ENCODE results near the gene POLR3E. TPM values are rescaled to one million over a fixed set of nuclear protein-coding genes. Genes with fewer than 3 reads are reported as not detected.

Gene POLR3E
- polyA plus RNA-seq, 1 donor (not counting 4 experiments of a cell fraction or from before 2014, with no cell fraction given): 74.0 TPM

- Histone ChIP-seq H3K9me3 (ENCODE audit: control insufficient read depth, low read depth, low read length) (no peaks in the 10 kb centered on the region), H3K27ac (ENCODE audit: control insufficient read depth, insufficient read depth, low read length) (no peak overlapping the region), H4K20me1 (ENCODE audit: control insufficient read depth, extremely low read depth, insufficient read depth, low read length) (no peaks in the 10 kb centered on the region), H3K9me1 (ENCODE audit: control insufficient read depth, extremely low read depth, insufficient read depth, low read length) (no peaks in the 10 kb centered on the region), H3K79me2 (ENCODE audit: control insufficient read depth, insufficient read depth, low read length) (peaks cover 79% of the 10 kb centered on the region), H3K36me3 (ENCODE audit: control insufficient read depth in 2 of 2, extremely low read depth in 1 of 2, insufficient read depth in 2 of 2, low read length in 2 of 2) (peaks cover 8 to 25% of the 10 kb centered on the region in 2 experiments), H3K4me2 (ENCODE audit: control insufficient read depth, extremely low read depth, insufficient read depth, low read depth, low read length) (no peak overlapping the region), H2AFZ (ENCODE audit: control insufficient read depth, low read length) (no peak overlapping the region), H3K27me3 (ENCODE audit: control insufficient read depth, extremely low read depth, insufficient read depth, low read length) (no peaks in the 10 kb centered on the region), H3K9ac (ENCODE audit: control insufficient read depth, extremely low read depth, insufficient read depth, low read length) (no peak overlapping the region), H3K4me1 (ENCODE audit: control insufficient read depth, extremely low read depth, insufficient read depth, low read length) (no peaks in the 10 kb centered on the region), H3K4me3 (ENCODE audit: control insufficient read depth in 2 of 3, extremely low read depth in 1 of 3, insufficient read depth in 2 of 3, low read depth in 1 of 3, low read length in 3 of 3) (no peak overlapping the region)
- FAIRE-seq (no peak), DNase-seq (ENCODE audit: low read depth, low spot score) (no peak)
- no peak for TF ChIP-seq EZH2 (IDR thresholded peaks at IDR 0.05; ENCODE audit: low read length)
- TF ChIP-seq CTCF (optimal IDR thresholded peaks at IDR 0.05 in 1 of 3, IDR thresholded peaks at IDR 0.05 in 1 of 3, conservative IDR thresholded peaks at IDR 0.05 in 1 of 3; ENCODE audit: extremely low read depth in 1 of 3, insufficient read depth in 2 of 3, low read length in 3 of 3): no peak
- dilution Hi-C loops (cut with MboI; ENCODE audit: extremely low pct_ligation_motif_present, low sequenced_read_pairs): no loop called here
Measured at GRCh38 chr16:22360963-22361659, 63.9 kb downstream of the POLR3E start.

- no peak for DNase-seq (ENCODE audit: low read depth, low spot score)
- peaks cover 9 to 19% of the 10 kb centered on the region in 2 experiments for H3K36me3 ChIP-seq (ENCODE audit: control insufficient read depth in 2 of 2, extremely low read depth in 1 of 2, insufficient read depth in 2 of 2, low read length in 2 of 2)
- H3K4me2 ChIP-seq (ENCODE audit: control insufficient read depth, extremely low read depth, insufficient read depth, low read depth, low read length): no peak overlapping the region
- peaks cover 90% of the 10 kb centered on the region for H3K79me2 ChIP-seq (ENCODE audit: control insufficient read depth, insufficient read depth, low read length)
- FAIRE-seq: no peak
- H2AFZ ChIP-seq (ENCODE audit: control insufficient read depth, low read length): no peak overlapping the region
- no peak overlapping the region for H3K27ac ChIP-seq (ENCODE audit: control insufficient read depth, insufficient read depth, low read length)
- H3K4me3 ChIP-seq (ENCODE audit: control insufficient read depth in 2 of 3, extremely low read depth in 1 of 3, insufficient read depth in 2 of 3, low read depth in 1 of 3, low read length in 3 of 3): no peak overlapping the region
- H3K9ac ChIP-seq (ENCODE audit: control insufficient read depth, extremely low read depth, insufficient read depth, low read length): no peak overlapping the region
- dilution Hi-C loops (cut with MboI; ENCODE audit: extremely low pct_ligation_motif_present, low sequenced_read_pairs): no loop called here
- peaks cover 5% of the 10 kb centered on the region for H4K20me1 ChIP-seq (ENCODE audit: control insufficient read depth, extremely low read depth, insufficient read depth, low read length)
- no peaks in the 10 kb centered on the region for H3K27me3 ChIP-seq (ENCODE audit: control insufficient read depth, extremely low read depth, insufficient read depth, low read length)
- no peaks in the 10 kb centered on the region for H3K9me3 ChIP-seq (ENCODE audit: control insufficient read depth, low read depth, low read length)
- peaks cover 4% of the 10 kb centered on the region for H3K9me1 ChIP-seq (ENCODE audit: control insufficient read depth, extremely low read depth, insufficient read depth, low read length)
- TF ChIP-seq EZH2 (IDR thresholded peaks at IDR 0.05; ENCODE audit: low read length) (no peak), CTCF (optimal IDR thresholded peaks at IDR 0.05 in 1 of 3, IDR thresholded peaks at IDR 0.05 in 1 of 3, conservative IDR thresholded peaks at IDR 0.05 in 1 of 3; ENCODE audit: extremely low read depth in 1 of 3, insufficient read depth in 2 of 3, low read length in 3 of 3) (no peak)
- H3K4me1 ChIP-seq (ENCODE audit: control insufficient read depth, extremely low read depth, insufficient read depth, low read length): peaks cover 28% of the 10 kb centered on the region
Measured at GRCh38 chr16:22364241-22364640, 67.0 kb downstream of the POLR3E start.
